A549 treated with ZK216348 at 1 μM for 4 hours (cell line): ENCODE results near the gene USP31. TPM values are rescaled to one million over a fixed set of nuclear protein-coding genes. Genes with fewer than 3 reads are reported as not detected.

Experiments used
- total RNA-seq: library from RNA; stranded (reverse); fragments of 200-300 nt; extraction: Qiagen RNA extraction; gene quantifications from 5 replicates; pipeline ENCODE4 v1.2.3, GENCODE V29; 2022; ENCODE audit warnings: low read depth

The USP31 gene
- 9.1 to 13.7 TPM (median 12.7 TPM) in 5 replicates for total RNA-seq

GRCh38 chr16:23149267-23149992 lies at the start of gene USP31:
USP31 (minus strand) TSS chr16:23149452; CDS start chr16:23149270, 182 bp downstream.

GRCh38 chr16:23182679-23183542 lies 33.7 kb upstream of the USP31 start, which contains the start of gene SCNN1G:
SCNN1G (plus strand) TSS chr16:23182745; CDS start chr16:23186272, 3,527 bp downstream.

Other genes starting within 250 kb of the USP31 start
- 0.37 to 0.56 TPM (median 0.52 TPM) in 5 replicates for gene SCNN1G, start 33.3 kb upstream of the USP31 start, total RNA-seq
- 0.09 to 0.34 TPM (median 0.21 TPM) in 5 replicates for gene SCNN1B, start 152.8 kb upstream of the USP31 start, total RNA-seq